Endothelial cell of umbilical vein (primary cell): ENCODE data around the gene DMTF1. TPM values are rescaled to one million over a fixed set of nuclear protein-coding genes. Genes with fewer than 3 reads are reported as not detected.
"Not testable (repeated sequence)": the region's sequence is repeated elsewhere in the genome, so short reads cannot be mapped to it uniquely, and the experiment has no call there.

Experiments used
- BruUV-seq: library from RNA; stranded (reverse); fragments of 400-500 nt; replicated peaks from 2 replicates; lab custom pipeline; 2021; lab: Mats Ljungman, UMichigan
- CTCF ChIA-PET: fragments of 300-600, 350-600 bp; sonication (Branson Sonifier 250); formaldehyde crosslinking; loops from one replicate; lab custom pipeline; 2021; ENCODE audit warnings: antibody characterized with exemption, inconsistent platforms; lab: Charles Lee
- POLR2A ChIA-PET: fragments of 300-600, 350-600 bp; sonication (Branson Sonifier 250); formaldehyde crosslinking; loops from one replicate; lab custom pipeline; 2021; ENCODE audit warnings: antibody characterized with exemption, inconsistent platforms; lab: Charles Lee
- DNase-seq: peaks from one replicate; pipeline ENCODE4 v3.0.0-alpha.2; 2011; ENCODE audit warnings: low read depth, low spot score
- FAIRE-seq: peaks from 2 replicates; lab custom pipeline; 2011; peaks lifted over from hg19 to GRCh38; lab: Jason Lieb, UNC
- H2AFZ ChIP-seq: 2 replicates; pipeline ENCODE4 v1.6.0; 2012; ENCODE audit warnings: low read depth, low read length, control low read depth, inconsistent platforms
- H3K27ac ChIP-seq: 2 replicates; pipeline ENCODE4 v1.5.1; 2011; ENCODE audit warnings: low read depth, mild to moderate bottlenecking, control low read depth, low read length, moderate library complexity; ENCODE audit not compliant: insufficient read depth
- H3K27me3 ChIP-seq, 2 experiments: 2 replicates each; pipeline versions ENCODE4 v1.6.0 to v1.6.1; 2011; ENCODE audit warnings: low read length in 2 of 2, mixed read lengths in 1 of 2; ENCODE audit not compliant: control insufficient read depth in 2 of 2, insufficient read depth in 2 of 2
- H3K36me3 ChIP-seq, 2 experiments: 2 replicates in 1 of 2; 3 replicates in 1 of 2; pipeline ENCODE4 v1.5.1; 2011; ENCODE audit warnings: low read length in 2 of 2, mild to moderate bottlenecking in 1 of 2, moderate library complexity in 1 of 2; ENCODE audit not compliant: control insufficient read depth in 2 of 2, insufficient read depth in 2 of 2; ENCODE audit errors: extremely low read depth in 1 of 2
- H3K4me1 ChIP-seq: 3 replicates; pipeline ENCODE4 v1.5.1; 2011; ENCODE audit warnings: mild to moderate bottlenecking, low read length; ENCODE audit not compliant: control insufficient read depth, insufficient read depth; ENCODE audit errors: extremely low read depth
- H3K4me2 ChIP-seq: 2 replicates; pipeline ENCODE4 v1.6.1; 2011; ENCODE audit warnings: low read length, control low read depth, mixed read lengths; ENCODE audit not compliant: insufficient read depth
- H3K4me3 ChIP-seq, 3 experiments: fragments of 200-600 bp in 1 of 3; sonication (generic), shearing (Covaris generic) in 1 of 3; replicated peaks in 1 of 3; 2 replicates each; pipeline ENCODE4 v1.5.1; 2011 to 2016; ENCODE audit warnings: control low read depth in 3 of 3, low read length in 3 of 3, mild to moderate bottlenecking in 2 of 3, inconsistent platforms in 1 of 3, low read depth in 1 of 3, moderate library complexity in 1 of 3; ENCODE audit not compliant: insufficient read depth in 1 of 3
- H3K79me2 ChIP-seq: 2 replicates; pipeline ENCODE4 v1.6.0; 2012; ENCODE audit warnings: low read length, inconsistent platforms; ENCODE audit not compliant: control insufficient read depth, insufficient read depth
- H3K9ac ChIP-seq: replicated peaks from 2 replicates; pipeline ENCODE3; 2011; ENCODE audit warnings: low read length, control low read depth; ENCODE audit not compliant: insufficient read depth; ENCODE audit errors: extremely low read depth
- H3K9me1 ChIP-seq: replicated peaks from 3 replicates; pipeline ENCODE4 v1.6.0; 2011; ENCODE audit warnings: mild to moderate bottlenecking, low read length; ENCODE audit not compliant: control insufficient read depth, insufficient read depth; ENCODE audit errors: extremely low read depth
- H3K9me3 ChIP-seq: replicated peaks from 2 replicates; pipeline ENCODE4 v1.5.1; 2012; ENCODE audit warnings: low read length, inconsistent platforms; ENCODE audit not compliant: control insufficient read depth, insufficient read depth
- H4K20me1 ChIP-seq: replicated peaks from 2 replicates; pipeline ENCODE3; 2011; ENCODE audit warnings: mild to moderate bottlenecking, low read length; ENCODE audit not compliant: control insufficient read depth, insufficient read depth; ENCODE audit errors: extremely low read depth
- CTCF ChIP-seq, 2 donors: IDR thresholded peaks; 1 replicate in 1 of 2; 2 replicates in 1 of 2; pipeline ENCODE4 v1.5.1; 2011; ENCODE audit warnings: low read length in 2 of 2, mild to moderate bottlenecking in 2 of 2, moderate library complexity in 2 of 2, control low read depth in 1 of 2, inconsistent platforms in 1 of 2, low read depth in 1 of 2; ENCODE audit not compliant: insufficient read depth in 1 of 2; ENCODE audit errors: extremely low read depth in 1 of 2
- EZH2 ChIP-seq: IDR thresholded peaks from 2 replicates; pipeline ENCODE4 v1.6.1; 2012; ENCODE audit warnings: borderline replicate concordance, low read depth, mild to moderate bottlenecking, moderate library complexity, low read length, inconsistent platforms; ENCODE audit not compliant: severe bottlenecking
- FOS ChIP-seq: IDR thresholded peaks from 2 replicates; pipeline ENCODE4 v1.6.1; 2011; ENCODE audit warnings: mild to moderate bottlenecking, low read length, moderate library complexity, borderline replicate concordance; ENCODE audit not compliant: insufficient read depth
- GATA2 ChIP-seq: IDR thresholded peaks from 2 replicates; pipeline ENCODE4 v1.7.0; 2011; ENCODE audit warnings: low read depth, mild to moderate bottlenecking, moderate library complexity, mixed read lengths, low read length; ENCODE audit not compliant: insufficient read length, insufficient read depth
- JUN ChIP-seq: IDR thresholded peaks from 2 replicates; pipeline ENCODE4 v1.6.1; 2011; ENCODE audit warnings: borderline replicate concordance, low read depth; ENCODE audit not compliant: insufficient read length, insufficient read depth
- MAX ChIP-seq: IDR thresholded peaks from 2 replicates; pipeline ENCODE4 v1.6.1; 2011; ENCODE audit not compliant: insufficient read depth, insufficient read length
- MYC ChIP-seq: IDR thresholded peaks from one replicate; pipeline ENCODE4 v1.6.1; 2011; ENCODE audit warnings: mild to moderate bottlenecking, low read depth, low read length
- POLR2A ChIP-seq: IDR thresholded peaks from 2 replicates; pipeline ENCODE4 v1.6.1; 2012; ENCODE audit warnings: low read depth, mild to moderate bottlenecking, control low read depth, low read length
- POLR2AphosphoS5 ChIP-seq: IDR thresholded peaks from 2 replicates; pipeline ENCODE4 v1.6.1; 2012; ENCODE audit warnings: low read depth, mild to moderate bottlenecking, control low read depth, low read length, moderate library complexity; ENCODE audit not compliant: insufficient read depth
- dilution Hi-C: fragments of 300-500 bp; cut with MboI; formaldehyde crosslinking; loops from one replicate; pipeline ENCODE4 v1.15.0; 2019; ENCODE audit warnings: low sequenced_read_pairs; ENCODE audit not compliant: extremely low pct_ligation_motif_present
- intact Hi-C: fragments of 100-400 bp; cut with micrococcal nuclease; formaldehyde crosslinking; loops from one replicate; pipeline ENCODE4 v1.10.0; 2022
- polyA plus RNA-seq, 4 experiments: library from polyadenylated mRNA; depleted of rRNA in 3 of 4; stranded (reverse) in 3 of 4; unstranded in 1 of 4; fragments of >200 nt; gene quantifications; 2 replicates each; pipeline versions ENCODE4 v1.2.1 to v1.2.3, GENCODE V29; 2011 to 2012; ENCODE audit warnings: missing spikeins in 1 of 4
- total RNA-seq: library from RNA; stranded (reverse); gene quantifications from 2 replicates; pipeline ENCODE4 v1.2.3, GENCODE V29; 2021

DMTF1 gene
- total and polyA plus RNA-seq, 2 donors (not counting 3 experiments of a cell fraction or from before 2014, with no cell fraction given): 78.5 to 100.0 TPM

GRCh38 chr7:87113077-87113476 lies 39.2 kb upstream of the DMTF1 start:
- ChIA-PET CTCF (interaction anchor here (0.9 to 1.0 kb wide), 2 partner anchors 9 to 35 kb away, joined by 3 to 4 read pairs; no protein-coding TSS in a partner anchor), POLR2A (no interaction called here)
- Histone ChIP-seq H3K36me3 (no peaks in the 10 kb centered on the region), H3K4me3 (no peak overlapping the region), H3K4me2 (no peak overlapping the region), H3K9me1 (no peaks in the 10 kb centered on the region), H3K9me3 (no peaks in the 10 kb centered on the region), H3K79me2 (no peaks in the 10 kb centered on the region), H2AFZ (no peak overlapping the region), H3K27ac (no peak overlapping the region), H3K9ac (no peak overlapping the region), H3K4me1 (no peaks in the 10 kb centered on the region), H4K20me1 (no peaks in the 10 kb centered on the region), H3K27me3 (peaks cover 2 to 8% of the 10 kb centered on the region in 2 experiments)
- dilution Hi-C loops: no loop called here
- intact Hi-C loops: no loop called here
- BruUV-seq: no TSS peak
- DNase-seq (no peak), FAIRE-seq (no peak)
- TF ChIP-seq POLR2A: no peak
- no peak for TF ChIP-seq FOS
- TF ChIP-seq GATA2: no peak
- no peak for TF ChIP-seq JUN
- no peak for TF ChIP-seq MAX
- TF ChIP-seq CTCF (IDR thresholded peaks at IDR 0.05; ENCODE audit: extremely low read depth in 1 of 2, insufficient read depth in 1 of 2, low read depth in 1 of 2, low read length in 2 of 2): no peak
- no peak for TF ChIP-seq MYC
- TF ChIP-seq POLR2AphosphoS5: no peak
- TF ChIP-seq EZH2: no peak

- H3K4me2 ChIP-seq, H3K79me2 ChIP-seq, H3K36me3 ChIP-seq, POLR2A ChIA-PET, H2AFZ ChIP-seq, H3K9me1 ChIP-seq, H4K20me1 ChIP-seq, H3K4me3 ChIP-seq, H3K9me3 ChIP-seq, H3K4me1 ChIP-seq, H3K27ac ChIP-seq, DNase-seq, intact Hi-C loops, FAIRE-seq, dilution Hi-C loops, BruUV-seq, H3K9ac ChIP-seq, H3K27me3 ChIP-seq: not testable (repeated sequence)
- CTCF ChIA-PET: interaction anchor here (0.9 to 1.0 kb wide), 2 partner anchors 8 to 34 kb away, joined by 3 to 4 read pairs; no protein-coding TSS in a partner anchor
Measured at GRCh38 chr7:87113904-87114303, 38.3 kb upstream of the DMTF1 start.

GRCh38 chr7:87115772-87116171 lies 36.5 kb upstream of the DMTF1 start:
- not testable (repeated sequence) for FAIRE-seq, H3K4me1 ChIP-seq

More at GRCh38 chr7:87115772-87116171, 36.5 kb upstream of the DMTF1 start:
- H3K9me3 ChIP-seq, H3K79me2 ChIP-seq, POLR2A ChIA-PET, H3K4me2 ChIP-seq, H3K4me3 ChIP-seq, H3K27me3 ChIP-seq, intact Hi-C loops, H3K9ac ChIP-seq, H2AFZ ChIP-seq, H3K36me3 ChIP-seq, H4K20me1 ChIP-seq, dilution Hi-C loops, H3K9me1 ChIP-seq, H3K27ac ChIP-seq, CTCF ChIA-PET, BruUV-seq, DNase-seq: not testable (repeated sequence)
